PFSK-1 (cell line): ENCODE data around the gene KMT5C.

Experiments
- SIN3A ChIP-seq: IDR thresholded peaks from 2 replicates; pipeline ENCODE4 v1.6.1; 2012; ENCODE audit warnings: mild to moderate bottlenecking, low read length, moderate library complexity, borderline replicate concordance; ENCODE audit not compliant: insufficient read depth
- TAF1 ChIP-seq: IDR thresholded peaks from 2 replicates; pipeline ENCODE4 v1.6.1; 2012; ENCODE audit warnings: low read length, control low read depth, borderline replicate concordance; ENCODE audit not compliant: insufficient read depth

GRCh38 chr19:55350620-55351315, 11.1 kb downstream of the KMT5C start:
- TF ChIP-seq TAF1 (no peak), SIN3A (no peak)
